HL-60 (cell line): Measurements from ENCODE around the gene DHX16.

Experiments used
- CTCF ChIP-seq: IDR thresholded peaks from one replicate; pipeline ENCODE4 v1.5.1; 2011; ENCODE audit warnings: low read length, control low read depth, inconsistent platforms; ENCODE audit not compliant: insufficient read depth
- GABPA ChIP-seq: IDR thresholded peaks from 2 replicates; pipeline ENCODE4 v1.6.1; 2012; ENCODE audit warnings: low read depth
- POLR2AphosphoS5 ChIP-seq: IDR thresholded peaks from 2 replicates; pipeline ENCODE4 v1.6.1; 2012; ENCODE audit warnings: low read depth
- REST ChIP-seq: IDR thresholded peaks from 2 replicates; pipeline ENCODE4 v1.6.1; 2012; ENCODE audit warnings: low read depth; ENCODE audit not compliant: insufficient replicate concordance
- SPI1 ChIP-seq: IDR thresholded peaks from 2 replicates; pipeline ENCODE4 v1.6.1; 2012; ENCODE audit warnings: low read depth, mild to moderate bottlenecking, borderline replicate concordance

GRCh38 chr6:30644769-30645168 lies 28.0 kb downstream of the DHX16 start:
- TF ChIP-seq CTCF: no peak
- no peak for TF ChIP-seq REST
- no peak for TF ChIP-seq SPI1
- no peak for TF ChIP-seq POLR2AphosphoS5
- no peak for TF ChIP-seq GABPA
